ENCODE measurements around the gene IL23A. TPM values are rescaled to one million over a fixed set of nuclear protein-coding genes. Genes with fewer than 3 reads are reported as not detected.
"Not testable (repeated sequence)": the region's sequence is repeated elsewhere in the genome, so short reads cannot be mapped to it uniquely, and the experiment has no call there.

IL23A gene
- total RNA-seq, 1 experiment from 2014 or later: 2.9 TPM

GRCh38 chr12:56317675-56318074 lies 21.0 kb upstream of the IL23A start:
- Histone ChIP-seq H3K4me3 (no peak overlapping the region), H3K36me3 (ENCODE audit: low read depth) (peaks cover 9% of the 10 kb centered on the region; the same call in 1 of the 2 replicates), H3K79me2 (ENCODE audit: low read depth) (peaks cover 18% of the 10 kb centered on the region), H3K9me2 (ENCODE audit: insufficient read depth) (no peaks in the 10 kb centered on the region), H3F3A (ENCODE audit: insufficient read depth, low read depth) (peaks cover 8% of the 10 kb centered on the region), H4K20me1 (ENCODE audit: insufficient read depth) (no peaks in the 10 kb centered on the region), H3K4me1 (replicated peaks; ENCODE audit: insufficient read depth) (peaks cover 18% of the 10 kb centered on the region), H3K4me2 (no peak overlapping the region), H3K27ac (no peak overlapping the region), H3K9me3 (ENCODE audit: insufficient read depth, low read depth) (no peaks in the 10 kb centered on the region), H3K27me3 (ENCODE audit: insufficient read depth, low read depth) (no peaks in the 10 kb centered on the region), H2AFZ (no peak overlapping the region)
- intact Hi-C loops (cut with micrococcal nuclease; ENCODE audit: unreplicated experiment): loop anchor here (2.0 kb wide), 1 partner anchor 17 kb away; the partner anchor contains the start of gene CS
- TF ChIP-seq EZH2 (IDR thresholded peaks at IDR 0.05; ENCODE audit: low read depth) (no peak), CTCF (conservative IDR thresholded peaks at IDR 0.05) (no peak)
- no TSS peak for BruUV-seq (replicated peaks)
- POLR2A ChIA-PET (ENCODE audit: unreplicated experiment): interaction anchor here (0.6 kb wide), 1 partner anchor 13 kb away, joined by 5 read pairs; no protein-coding TSS in a partner anchor
- CTCF ChIA-PET: no interaction called here
- DNase-seq: no peak

- no peak overlapping the region for H3K27ac ChIP-seq
- ChIA-PET CTCF (interaction anchor here (0.6 kb wide), 1 partner anchor 55 kb away, joined by 3 read pairs; no protein-coding TSS in a partner anchor), POLR2A (ENCODE audit: unreplicated experiment) (interaction anchor here (0.6 to 0.7 kb wide), 3 partner anchors 27 to 347 kb away, joined by 4 to 8 read pairs (median 6); partner anchors contain the start of gene RAB5B)
- H2AFZ ChIP-seq: no peak overlapping the region
- H3K4me3 ChIP-seq: no peak overlapping the region
- H3F3A ChIP-seq (ENCODE audit: insufficient read depth, low read depth): peaks cover 8% of the 10 kb centered on the region
- H3K4me2 ChIP-seq: no peak overlapping the region
- H4K20me1 ChIP-seq (ENCODE audit: insufficient read depth): no peaks in the 10 kb centered on the region
- TF ChIP-seq CTCF (conservative IDR thresholded peaks at IDR 0.05): no peak
- BruUV-seq (replicated peaks): no TSS peak
- DNase-seq: no peak
- no peaks in the 10 kb centered on the region for H3K9me2 ChIP-seq (ENCODE audit: insufficient read depth)
- H3K36me3 ChIP-seq (ENCODE audit: low read depth): peaks cover 10% of the 10 kb centered on the region; the same call in 1 of the 2 replicates
- peaks cover 7% of the 10 kb centered on the region; the same call in 1 of the 2 replicates for H3K4me1 ChIP-seq (replicated peaks; ENCODE audit: insufficient read depth)
- no peaks in the 10 kb centered on the region for H3K79me2 ChIP-seq (ENCODE audit: low read depth)
- H3K27me3 ChIP-seq (ENCODE audit: insufficient read depth, low read depth): no peaks in the 10 kb centered on the region
- H3K9me3 ChIP-seq (ENCODE audit: insufficient read depth, low read depth): no peaks in the 10 kb centered on the region
- intact Hi-C loops (cut with micrococcal nuclease; ENCODE audit: unreplicated experiment): no loop called here
These were observed 17.7 kb upstream of the IL23A start for GRCh38 chr12:56321027-56321426.

GRCh38 chr12:56321610-56322009 lies 17.1 kb upstream of the IL23A start:
- CTCF ChIA-PET; BruUV-seq (replicated peaks); DNase-seq; H3K9me2 ChIP-seq (ENCODE audit: insufficient read depth); intact Hi-C loops (cut with micrococcal nuclease; ENCODE audit: unreplicated experiment); H3K4me3 ChIP-seq; H3K4me1 ChIP-seq (replicated peaks; ENCODE audit: insufficient read depth); H3K27ac ChIP-seq; H4K20me1 ChIP-seq (ENCODE audit: insufficient read depth); H3K4me2 ChIP-seq; H3F3A ChIP-seq (ENCODE audit: insufficient read depth, low read depth); H3K79me2 ChIP-seq (ENCODE audit: low read depth); H3K9me3 ChIP-seq (ENCODE audit: insufficient read depth, low read depth); POLR2A ChIA-PET (ENCODE audit: unreplicated experiment); H2AFZ ChIP-seq; H3K27me3 ChIP-seq (ENCODE audit: insufficient read depth, low read depth): not testable (repeated sequence)
- peaks cover 11% of the 10 kb centered on the region; the same call in 1 of the 2 replicates for H3K36me3 ChIP-seq (ENCODE audit: low read depth)

DNA sequence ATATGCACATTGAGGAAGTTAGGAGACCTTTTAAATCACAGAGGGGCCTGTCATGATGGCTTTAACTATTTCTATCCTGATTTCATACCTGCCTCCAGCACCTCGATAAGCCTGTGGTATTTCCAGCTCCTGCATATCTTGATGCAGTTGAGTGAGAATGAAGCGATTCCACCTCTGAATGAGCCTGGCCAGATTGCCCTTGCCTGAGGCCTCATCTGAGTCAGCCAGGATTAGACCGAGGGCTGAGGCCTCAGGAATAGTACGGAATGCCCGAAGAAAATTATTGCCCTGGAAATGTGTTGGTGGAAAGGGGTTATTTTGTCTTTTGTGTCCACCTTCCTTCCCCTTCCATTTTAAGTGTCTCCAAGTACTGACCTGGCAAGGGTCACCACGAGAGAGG lies 14.5 kb upstream of the IL23A start:
- DNase-seq: no peak
- no peak overlapping the region for H2AFZ ChIP-seq
- H3K4me1 ChIP-seq (replicated peaks; ENCODE audit: insufficient read depth): no peaks in the 10 kb centered on the region
- H3K27ac ChIP-seq: no peak overlapping the region
- H3K79me2 ChIP-seq (ENCODE audit: low read depth): no peaks in the 10 kb centered on the region
- H3K9me2 ChIP-seq (ENCODE audit: insufficient read depth): no peaks in the 10 kb centered on the region
- ChIA-PET POLR2A (ENCODE audit: unreplicated experiment) (no interaction called here), CTCF (no interaction called here)
- no TSS peak for BruUV-seq (replicated peaks)
- no peaks in the 10 kb centered on the region for H4K20me1 ChIP-seq (ENCODE audit: insufficient read depth)
- peaks cover 11% of the 10 kb centered on the region; the same call in 1 of the 2 replicates for H3K36me3 ChIP-seq (ENCODE audit: low read depth)
- no peak overlapping the region for H3K4me2 ChIP-seq
- no peaks in the 10 kb centered on the region for H3K9me3 ChIP-seq (ENCODE audit: insufficient read depth, low read depth)
- H3K4me3 ChIP-seq: no peak overlapping the region
- TF ChIP-seq CTCF (conservative IDR thresholded peaks at IDR 0.05) (no peak), EZH2 (IDR thresholded peaks at IDR 0.05; ENCODE audit: low read depth) (no peak)
- intact Hi-C loops (cut with micrococcal nuclease; ENCODE audit: unreplicated experiment): no loop called here
- no peaks in the 10 kb centered on the region for H3K27me3 ChIP-seq (ENCODE audit: insufficient read depth, low read depth)
- H3F3A ChIP-seq (ENCODE audit: insufficient read depth, low read depth): no peaks in the 10 kb centered on the region

All from PC-9 (cell line).